ENCODE results near the gene UBTD2.

GRCh38 chr5:172182291-172182690, 101.3 kb downstream of the UBTD2 start:
- TF ChIP-seq POLR2A (IDR thresholded peaks at IDR 0.05), result no peak
- TF ChIP-seq CTCF (IDR thresholded peaks at IDR 0.05), result no peak
